Putamen (tissue), 1 donor: ENCODE data around the gene SDK1.
"Not testable (repeated sequence)": the region's sequence is repeated elsewhere in the genome, so short reads cannot be mapped to it uniquely, and the experiment has no call there.

Source experiments
- DNase-seq: peaks from one replicate; pipeline ENCODE4 v3.0.0-alpha.2; 2016; ENCODE audit warnings: low spot score

The SDK1 gene

GRCh38 chr7:3655635-3656034 is 354.6 kb downstream of the SDK1 start:
- no peak for DNase-seq

DNA sequence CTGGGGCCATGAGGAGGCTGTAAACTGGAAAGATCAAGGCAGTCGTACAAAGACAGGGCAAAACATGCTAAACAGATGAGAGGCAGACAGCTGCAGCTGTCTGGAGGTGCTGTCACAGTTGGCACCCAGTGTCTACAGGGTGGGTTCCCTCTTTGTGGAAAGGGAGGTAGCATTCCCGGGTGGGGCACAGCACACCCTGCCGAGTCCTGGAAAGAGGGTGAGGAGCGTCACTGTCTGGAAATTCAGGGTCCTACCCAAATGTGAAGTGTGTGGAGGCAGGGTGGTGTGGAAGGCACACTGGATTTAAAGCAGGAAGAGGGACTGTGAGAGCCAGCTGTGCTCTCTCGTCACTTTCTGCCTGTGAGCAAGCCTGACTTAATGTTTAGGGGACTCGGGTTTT is 356.2 kb downstream of the SDK1 start:
- no peak for DNase-seq

DNA sequence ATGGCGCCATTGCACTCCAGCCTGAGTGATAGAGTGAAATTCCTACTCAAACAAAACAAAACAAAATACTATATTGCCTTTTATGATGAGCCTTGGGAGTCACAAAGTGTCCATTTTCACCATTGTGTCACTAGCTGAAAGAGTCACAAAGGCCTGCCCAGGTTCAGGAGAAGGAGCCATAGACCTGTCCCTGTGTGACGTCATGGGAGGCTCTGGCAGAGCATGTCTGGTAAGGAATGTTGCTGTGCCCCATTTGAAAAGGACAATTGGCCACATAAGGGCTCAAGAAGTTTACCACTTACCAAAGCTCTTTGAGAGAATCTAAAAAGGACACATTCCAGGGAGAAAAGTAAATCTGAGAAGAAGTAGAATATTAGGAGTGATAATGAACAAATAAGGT is 367.7 kb downstream of the SDK1 start:
- DNase-seq, result no peak

DNA sequence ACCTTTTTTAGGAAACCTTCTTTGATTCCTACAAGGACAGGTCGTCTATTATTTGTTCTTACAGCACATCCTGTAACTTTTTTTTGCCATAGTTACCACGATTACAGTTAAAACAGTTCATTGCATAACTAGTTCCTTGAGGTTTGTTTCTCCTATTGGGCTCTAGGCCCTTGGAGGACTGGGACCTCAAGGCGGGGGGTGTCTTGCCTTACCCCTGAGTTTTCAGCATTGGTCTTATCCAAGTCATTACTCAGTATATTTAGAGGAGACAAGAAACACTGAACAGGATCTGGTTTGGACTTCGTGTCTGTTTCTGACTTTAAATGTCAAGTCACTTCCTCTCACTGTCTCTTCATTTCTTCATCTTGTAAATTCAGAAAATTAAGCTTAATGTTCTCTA is 369.8 kb downstream of the SDK1 start:
- no peak for DNase-seq

DNA sequence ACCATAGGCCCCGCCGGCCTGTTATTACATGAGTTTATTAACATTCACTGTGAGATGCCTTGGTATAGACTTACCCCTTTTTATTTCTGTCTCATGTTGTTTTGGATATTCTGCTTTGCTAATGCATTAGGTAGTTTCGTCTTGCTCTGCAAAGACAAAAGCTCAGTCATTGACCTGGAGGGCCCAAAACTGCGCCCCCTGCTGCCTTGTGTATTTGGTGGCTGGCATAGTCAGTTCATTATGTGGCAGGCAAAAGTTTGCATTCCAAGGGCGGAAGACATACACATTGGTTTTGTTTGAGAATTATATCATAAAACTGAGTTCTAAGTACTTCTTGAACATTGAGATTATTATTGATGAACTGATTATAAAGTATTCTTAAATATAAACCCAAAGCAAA is 372.5 kb downstream of the SDK1 start:
- DNase-seq, result no peak

- DNase-seq, result no peak
Observed at GRCh38 chr7:3678314-3678810, 377.3 kb downstream of the SDK1 start.

DNA sequence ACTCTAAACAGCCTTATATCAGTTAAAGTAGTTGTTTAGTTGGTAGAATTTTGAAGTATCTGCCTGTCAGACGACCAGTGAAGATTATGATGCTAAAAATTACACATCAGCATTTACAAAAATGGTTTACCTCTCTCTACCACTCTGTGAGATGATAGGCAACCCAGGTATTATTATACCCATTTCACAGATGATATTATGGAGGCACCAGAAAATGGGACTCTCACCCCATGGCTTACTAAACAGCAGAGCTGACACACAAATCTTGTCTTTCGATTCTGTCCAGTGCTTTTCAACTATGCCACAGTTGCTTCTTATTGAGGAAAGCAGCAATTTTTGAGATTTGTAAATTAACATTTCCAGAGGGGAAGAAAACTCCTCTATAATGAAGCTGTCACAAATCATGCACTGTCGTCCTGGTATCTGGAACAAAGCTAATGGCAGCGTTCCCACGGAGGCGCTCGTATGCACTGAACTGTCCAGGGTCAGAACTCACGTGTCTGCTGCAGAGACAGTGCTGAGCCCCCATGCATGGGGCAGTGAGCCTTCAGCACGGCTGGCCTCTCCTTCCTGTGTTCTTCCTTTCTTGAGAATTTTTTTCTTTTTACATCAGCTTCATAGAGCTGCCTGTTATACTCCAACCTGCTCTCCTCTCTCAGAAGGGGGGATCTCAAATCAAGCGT is 381.1 kb downstream of the SDK1 start:
- no peak for DNase-seq

DNA sequence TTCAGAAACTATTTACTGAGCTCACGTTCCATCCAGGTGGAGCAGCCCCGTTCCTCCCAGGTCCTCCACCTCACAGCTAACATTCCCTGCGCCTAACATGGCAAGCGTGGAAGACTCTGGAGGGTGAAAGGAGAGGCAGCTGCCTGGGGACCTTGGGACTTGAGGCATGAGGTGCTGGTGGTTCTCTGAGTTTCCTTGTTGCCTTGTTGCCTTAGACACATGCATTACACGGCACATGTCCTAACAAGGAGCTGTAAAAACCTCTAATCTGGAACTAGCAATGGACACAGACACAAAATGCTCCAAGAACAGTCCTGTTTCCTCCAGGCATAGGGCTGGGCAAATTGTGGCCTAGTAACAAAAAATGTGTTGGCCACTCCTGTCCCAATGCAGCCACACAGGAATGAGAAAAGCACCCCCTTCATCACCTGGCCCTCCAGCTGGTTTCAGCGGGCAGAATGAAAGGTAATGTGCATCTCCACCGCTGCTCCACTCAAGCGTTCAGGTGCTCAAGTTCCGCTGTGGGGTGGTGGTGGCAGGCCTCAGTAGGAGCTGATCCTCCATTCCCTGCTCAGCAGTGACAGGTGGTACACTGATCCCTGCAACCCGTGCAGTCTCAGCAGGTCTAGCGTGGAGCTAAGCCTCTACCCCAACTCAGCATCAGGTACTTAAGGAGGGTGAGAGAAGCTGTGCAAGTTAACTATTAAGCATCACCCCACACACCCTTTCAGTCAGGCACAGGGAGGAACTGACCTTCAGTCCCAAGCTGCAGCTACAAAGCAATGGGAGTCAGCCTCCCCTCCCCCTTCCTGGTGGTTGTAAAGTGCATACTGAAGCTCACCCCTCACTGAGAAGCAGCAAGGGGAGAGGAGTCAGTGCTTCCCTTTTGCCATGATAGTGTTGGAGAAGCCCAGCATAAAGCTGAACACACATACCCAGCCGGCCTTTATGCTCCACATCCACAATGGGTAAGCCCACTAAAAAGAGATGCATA is 382.8 kb downstream of the SDK1 start:
- DNase-seq, result no peak

GRCh38 chr7:3688071-3688470 is 387.0 kb downstream of the SDK1 start:
- no peak for DNase-seq

GRCh38 chr7:3688842-3689241 is 387.8 kb downstream of the SDK1 start:
- no peak for DNase-seq

GRCh38 chr7:3691478-3692158 is 390.6 kb downstream of the SDK1 start:
- DNase-seq, result no peak

DNA sequence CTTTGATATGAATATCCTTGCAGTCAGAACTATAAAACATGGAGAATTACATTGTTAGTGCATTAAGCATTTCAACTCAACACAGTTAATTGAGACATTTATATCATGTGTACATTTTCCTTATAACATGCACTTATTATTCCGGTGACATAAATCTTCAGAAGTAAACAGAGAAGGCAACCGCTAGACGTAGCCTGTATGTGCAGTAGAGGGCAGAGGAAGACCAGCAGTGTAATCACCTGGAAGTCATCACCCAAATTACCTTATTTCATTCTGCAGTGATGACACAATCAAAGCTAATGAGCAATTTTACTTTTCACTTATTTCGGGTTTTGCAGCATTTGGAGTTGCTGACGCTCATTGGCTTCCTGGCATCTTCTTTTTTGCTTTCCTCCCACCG is 394.6 kb downstream of the SDK1 start:
- no peak for DNase-seq

DNA sequence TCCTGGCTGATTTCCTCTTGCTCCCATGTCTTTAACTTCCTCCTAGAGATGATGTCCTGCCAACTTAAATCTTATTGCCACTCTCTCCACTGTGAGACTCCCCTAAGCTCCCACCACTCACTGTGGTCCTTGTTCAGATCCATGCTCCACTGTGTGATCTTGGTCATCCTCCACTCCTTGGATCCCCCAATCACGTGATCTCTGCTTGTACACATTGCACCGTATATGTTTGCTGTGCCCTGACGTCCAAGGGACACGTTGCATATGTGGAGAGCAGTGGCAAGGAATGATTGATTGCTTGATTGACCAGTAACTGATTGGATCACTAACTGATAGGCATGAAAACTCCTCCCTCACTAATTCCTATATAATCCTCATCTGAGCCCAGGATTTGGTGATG is 395.1 kb downstream of the SDK1 start:
- no peak for DNase-seq

DNA sequence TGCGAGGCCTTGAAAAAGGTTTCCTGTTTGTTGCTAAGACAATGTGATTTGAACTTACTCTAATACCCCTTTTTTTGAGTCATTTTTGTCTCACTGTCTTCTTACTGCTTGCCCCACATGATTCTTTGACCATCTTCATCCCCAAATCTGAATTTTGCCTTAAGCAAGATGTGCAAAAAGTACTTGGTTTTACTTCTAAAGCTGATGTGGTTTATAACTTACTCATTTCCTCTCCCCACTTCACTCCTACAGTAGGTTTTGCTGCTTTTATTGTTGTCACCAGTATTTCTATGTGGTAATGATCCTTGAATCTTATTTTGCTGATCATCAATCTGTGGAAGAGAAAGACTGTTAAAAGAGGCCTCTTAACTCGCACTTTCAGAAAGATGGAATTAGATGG is 396.4 kb downstream of the SDK1 start:
- no peak for DNase-seq

DNA sequence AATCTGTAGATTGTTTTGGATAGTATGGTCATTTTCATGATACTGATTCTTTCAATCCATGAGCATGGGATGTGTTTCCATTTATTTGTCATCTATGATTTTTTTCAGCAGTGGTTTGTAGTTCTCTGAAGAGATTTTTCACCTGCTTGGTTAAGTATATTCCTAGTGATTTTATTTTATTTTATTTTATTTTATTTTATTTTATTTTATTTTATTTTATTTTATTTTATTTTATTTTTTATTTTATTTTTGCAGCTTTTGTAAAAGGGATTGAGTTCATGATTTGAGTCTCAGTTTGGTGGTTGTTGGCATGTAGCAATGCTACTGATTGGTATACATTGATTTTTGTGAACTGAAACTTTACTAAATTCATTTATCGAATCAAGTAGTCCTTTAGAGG is 404.2 kb downstream of the SDK1 start:
- no peak for DNase-seq

- DNase-seq, result not testable (repeated sequence)
Observed at GRCh38 chr7:3706091-3706490, 405.0 kb downstream of the SDK1 start.

DNA sequence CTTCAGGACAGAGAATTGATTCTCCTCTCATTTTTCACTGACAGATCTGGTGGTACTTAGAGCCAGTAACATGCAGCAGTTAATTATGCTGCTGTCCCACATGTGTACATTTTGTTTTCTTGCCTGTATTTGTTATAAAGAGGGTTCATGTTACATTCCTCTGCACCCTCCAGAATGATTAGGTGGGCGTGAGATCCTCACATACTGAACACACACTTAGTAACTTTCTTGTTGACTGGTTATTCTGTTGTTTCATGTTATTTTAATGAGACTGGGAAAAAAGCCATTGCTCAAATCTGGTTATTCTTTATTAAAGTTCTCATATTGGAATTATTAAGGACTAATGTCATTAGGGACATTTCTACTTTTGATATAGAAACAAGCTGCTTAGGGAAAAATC is 409.1 kb downstream of the SDK1 start:
- DNase-seq, result no peak

DNA sequence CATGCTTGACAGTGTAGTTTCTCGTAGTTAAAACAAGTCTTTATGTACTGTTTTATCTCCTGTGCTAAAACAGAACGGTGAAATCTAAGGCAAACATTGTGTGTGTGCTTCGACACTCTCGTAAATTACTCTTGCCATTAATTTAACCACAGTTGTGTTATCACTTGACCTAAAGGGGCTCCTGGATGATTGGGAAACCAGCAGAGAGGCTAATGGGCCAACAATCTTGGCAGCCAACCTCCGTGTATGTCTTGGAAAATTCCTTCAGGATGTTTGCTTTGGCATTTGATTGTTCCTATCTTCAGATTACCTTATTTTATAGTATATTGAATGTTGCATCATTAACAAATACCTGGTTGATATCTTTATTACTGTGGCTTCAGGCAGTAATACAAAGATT is 409.5 kb downstream of the SDK1 start:
- no peak for DNase-seq

DNA sequence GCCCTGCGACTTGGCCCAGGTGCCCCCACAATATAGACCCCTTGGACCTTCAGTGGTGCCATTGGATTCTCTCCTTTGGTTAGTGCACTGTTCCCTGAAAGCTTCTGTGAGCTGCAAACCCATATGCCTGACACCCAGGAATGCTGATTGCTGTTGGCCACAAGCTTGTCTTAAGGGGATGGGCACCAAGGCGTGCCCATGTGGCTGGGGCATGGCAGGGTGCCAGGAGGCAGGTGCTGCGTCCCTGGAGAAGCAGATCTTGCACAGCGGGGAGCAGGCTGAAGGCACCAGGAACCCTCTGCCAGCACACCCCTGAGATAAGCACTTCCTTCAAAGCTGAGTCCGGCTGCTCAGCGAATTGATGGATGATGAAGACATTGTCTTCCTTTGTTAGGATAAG is 411.8 kb downstream of the SDK1 start:
- no peak for DNase-seq

DNA sequence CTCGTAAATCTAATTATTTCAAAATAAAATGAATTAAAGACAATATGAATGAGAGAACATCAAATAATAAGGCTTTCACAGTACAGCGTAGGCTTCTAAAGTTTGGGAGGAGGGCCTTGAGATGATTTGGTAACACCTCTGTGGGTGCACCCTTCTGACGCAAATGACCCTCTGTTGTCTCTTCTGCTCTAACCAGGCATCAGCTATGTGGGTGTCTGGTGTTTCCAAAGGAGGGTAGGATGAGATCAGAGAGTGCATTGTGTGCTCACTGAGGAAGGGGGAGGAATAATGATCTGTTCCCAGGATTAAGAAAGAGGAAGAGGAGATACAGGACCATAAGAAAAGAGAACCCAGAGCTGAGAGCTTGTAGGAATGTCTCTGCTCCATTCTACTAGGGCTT is 420.4 kb downstream of the SDK1 start:
- DNase-seq, result peak; percentile 42

DNA sequence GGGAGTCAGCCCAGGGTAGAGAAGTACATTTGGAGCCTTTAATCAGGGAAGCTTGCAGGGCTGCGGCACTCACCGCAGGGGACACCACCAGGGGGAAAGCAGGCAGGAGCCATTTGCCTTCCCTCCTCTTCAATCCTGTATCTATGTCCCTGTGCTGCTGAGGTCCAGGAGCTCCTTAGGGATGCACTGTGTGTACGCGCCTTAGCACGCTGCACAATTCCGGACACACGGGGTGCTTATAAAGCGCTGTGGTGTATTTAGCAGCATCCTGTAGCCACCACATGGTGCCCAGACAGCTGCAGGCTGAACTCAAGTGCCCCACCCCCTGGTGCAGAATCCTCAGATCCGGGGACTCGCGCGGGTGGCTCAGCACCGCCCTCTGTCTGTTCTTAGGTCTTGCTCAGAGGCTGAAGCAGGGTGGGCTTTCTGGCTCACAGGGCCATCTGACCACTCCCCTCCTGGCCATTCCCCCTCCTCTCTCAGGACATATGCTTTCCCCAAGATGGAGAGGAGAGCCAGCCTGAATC is 421.4 kb downstream of the SDK1 start:
- no peak for DNase-seq
